ENCODE measurements around the gene LDAH. TPM values are rescaled to one million over a fixed set of nuclear protein-coding genes. Genes with fewer than 3 reads are reported as not detected.

Gene LDAH
- total RNA-seq, 2 experiments from 2014 or later, result 27.0 to 32.8 TPM

DNA sequence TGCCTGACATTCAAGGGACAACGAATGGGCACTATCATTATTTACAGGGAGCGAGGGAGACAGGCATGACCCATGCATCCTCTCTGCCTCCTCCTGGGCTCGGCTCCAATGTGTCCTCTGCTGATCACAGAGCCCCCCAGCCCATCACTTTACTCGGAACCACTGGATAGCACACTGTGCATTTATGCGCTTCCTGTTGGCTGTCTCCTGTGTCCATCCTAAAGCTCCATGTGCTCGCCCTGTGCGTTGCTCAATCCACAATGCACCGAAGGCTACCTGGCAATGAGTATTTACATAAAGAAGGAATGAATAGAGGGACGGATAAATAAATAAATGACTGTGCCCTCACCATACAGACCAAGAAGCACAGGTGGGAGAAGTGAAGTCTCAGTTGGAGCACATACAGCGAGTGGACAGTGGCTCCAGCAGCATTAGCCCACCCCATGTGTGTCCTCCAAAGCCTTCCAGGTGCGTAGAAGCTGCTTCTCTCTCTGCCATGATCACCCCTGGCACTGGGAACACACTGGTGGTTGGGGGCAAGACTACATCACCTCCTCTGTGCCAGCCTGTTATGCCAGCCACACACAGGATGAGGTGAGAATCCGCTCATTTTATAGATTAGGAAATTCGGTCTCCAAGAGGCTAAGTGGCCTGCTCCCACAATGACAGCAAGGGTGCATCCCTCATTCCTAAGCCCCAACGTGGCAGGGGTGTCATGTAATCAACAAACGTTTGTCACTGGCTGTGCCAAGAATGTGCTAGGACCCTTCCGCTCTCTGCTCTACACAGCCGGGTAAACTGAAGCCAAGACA is 158.3 kb downstream of the LDAH start:
- Mint-ChIP-seq H3K27ac (no peak overlapping the region), H3K4me3 (no peak overlapping the region), H3K27me3 (peaks cover 56% of the 10 kb centered on the region), H3K36me3 (ENCODE audit: low read depth) (no peaks in the 10 kb centered on the region), H3K9me3 (ENCODE audit: low read depth) (no peaks in the 10 kb centered on the region), H3K4me1 (peaks cover 3% of the 10 kb centered on the region)
- intact Hi-C loops (cut with DNase I, micrococcal nuclease), result loop anchor here (5.0 to 10.0 kb wide), 7 partner anchors 118 to 1312 kb away; partner anchors contain the start of gene LDAH (in 2 of the 2)
- DNase-seq (no peak), ATAC-seq (no peak)
- POLR2A ChIA-PET, result interaction anchor here (0.7 kb wide), 1 partner anchor 223 kb away, joined by 6 read pairs; no protein-coding TSS in a partner anchor
- CTCF ChIA-PET, result interaction anchor here (5.6 kb wide), 1 partner anchor 298 kb away, joined by 100 read pairs; no protein-coding TSS in a partner anchor

DNA sequence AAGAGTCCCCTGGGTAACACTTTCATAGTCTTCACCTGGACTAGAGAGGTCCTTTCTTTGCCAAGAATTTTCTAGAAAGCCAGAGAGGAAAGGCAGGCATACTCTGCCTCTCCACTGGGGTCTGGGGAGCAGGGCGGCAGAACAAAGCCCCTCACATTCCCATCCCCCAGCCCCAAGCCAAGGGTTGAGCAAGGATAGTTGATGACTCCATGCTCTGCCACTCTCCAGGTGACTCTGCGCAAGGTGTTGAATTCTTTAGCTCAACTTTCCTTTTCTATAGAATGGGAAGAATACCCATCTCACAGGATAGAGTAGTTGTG is 158.9 kb downstream of the LDAH start:
- ChIA-PET POLR2A (no interaction called here), CTCF (interaction anchor here (1.5 to 5.6 kb wide), 3 partner anchors 12 to 299 kb away, joined by 3 to 100 read pairs (median 7); no protein-coding TSS in a partner anchor)
- peaks cover 3% of the 10 kb centered on the region for H3K4me1 Mint-ChIP-seq
- H3K4me3 Mint-ChIP-seq, result no peak overlapping the region
- no peak for ATAC-seq
- no peak overlapping the region for H3K27ac Mint-ChIP-seq
- H3K27me3 Mint-ChIP-seq, result peaks cover 54% of the 10 kb centered on the region
- DNase-seq, result no peak
- intact Hi-C loops (cut with DNase I, micrococcal nuclease), result loop anchor here (5.0 to 10.0 kb wide), 5 partner anchors 118 to 653 kb away; partner anchors contain the start of gene LDAH (in 1 of the 2)
- H3K9me3 Mint-ChIP-seq (ENCODE audit: low read depth), result no peaks in the 10 kb centered on the region
- H3K36me3 Mint-ChIP-seq (ENCODE audit: low read depth), result no peaks in the 10 kb centered on the region

DNA sequence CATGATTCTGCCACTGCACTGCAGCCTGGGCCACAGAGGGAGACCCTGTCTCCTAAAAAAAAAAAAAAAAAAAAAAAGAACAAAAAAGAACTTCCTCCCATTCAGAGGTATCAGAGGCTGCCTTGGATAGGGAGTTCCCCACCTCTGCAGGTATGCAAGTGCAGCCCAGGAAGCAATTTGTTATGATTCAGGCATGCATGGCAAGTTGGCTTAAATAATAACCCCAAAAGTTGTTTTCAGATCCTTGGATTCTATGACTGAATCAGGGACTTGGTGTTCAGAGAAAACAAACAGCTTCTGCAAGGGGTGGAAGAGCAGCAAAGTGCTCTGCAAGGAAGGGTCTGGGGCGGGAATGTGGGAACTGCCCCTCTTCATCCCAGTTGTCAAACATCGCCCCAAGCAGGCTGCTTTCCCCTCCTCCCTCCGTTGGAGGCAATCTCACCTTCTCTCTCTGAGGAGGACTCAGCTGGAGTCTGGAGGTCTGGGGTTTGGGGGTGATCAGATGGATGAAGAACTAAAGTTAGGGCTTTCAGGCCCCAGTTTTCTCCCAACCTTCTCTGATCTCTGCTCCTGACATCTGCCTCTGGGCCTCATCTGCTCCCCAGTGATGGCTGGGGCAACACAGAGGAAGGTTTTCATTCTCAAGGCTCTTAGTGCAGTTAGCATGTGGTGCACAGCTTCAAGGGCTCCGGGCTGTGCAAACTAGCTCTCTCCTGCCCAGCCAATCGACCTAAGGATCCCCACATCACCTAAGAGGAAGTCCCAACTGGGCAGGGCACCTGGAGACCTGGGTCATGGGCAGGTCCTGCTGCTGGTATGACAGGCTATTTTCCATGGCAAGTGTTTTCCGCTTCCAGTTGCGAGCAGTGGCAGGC is 159.5 kb downstream of the LDAH start:
- H3K4me1 Mint-ChIP-seq, result peaks cover 3% of the 10 kb centered on the region
- no peak for ATAC-seq
- H3K4me3 Mint-ChIP-seq, result no peak overlapping the region
- ChIA-PET CTCF (interaction anchor here (1.2 to 5.6 kb wide), 5 partner anchors 12 to 299 kb away, joined by 3 to 100 read pairs (median 4); no protein-coding TSS in a partner anchor), POLR2A (no interaction called here)
- no peak for DNase-seq
- H3K27ac Mint-ChIP-seq, result no peak overlapping the region
- no peaks in the 10 kb centered on the region for H3K36me3 Mint-ChIP-seq (ENCODE audit: low read depth)
- peaks cover 49% of the 10 kb centered on the region for H3K27me3 Mint-ChIP-seq
- intact Hi-C loops (cut with DNase I, micrococcal nuclease), result loop anchor here (5.0 to 10.0 kb wide), 5 partner anchors 119 to 654 kb away; partner anchors contain the start of gene LDAH (in 1 of the 2)
- H3K9me3 Mint-ChIP-seq (ENCODE audit: low read depth), result no peaks in the 10 kb centered on the region

GRCh38 chr2:20662308-20662937 is 160.5 kb downstream of the LDAH start:
- DNase-seq, result no peak
- intact Hi-C loops (cut with DNase I, micrococcal nuclease), result loop anchor here (5.0 to 10.0 kb wide), 5 partner anchors 120 to 655 kb away; partner anchors contain the start of gene LDAH (in 1 of the 2)
- no peak for ATAC-seq
- POLR2A ChIA-PET, result no interaction called here
- H3K9me3 Mint-ChIP-seq (ENCODE audit: low read depth), result no peaks in the 10 kb centered on the region
- no peaks in the 10 kb centered on the region for H3K36me3 Mint-ChIP-seq (ENCODE audit: low read depth)
- no peak overlapping the region for H3K4me3 Mint-ChIP-seq
- H3K4me1 Mint-ChIP-seq, result peaks cover 7% of the 10 kb centered on the region
- H3K27me3 Mint-ChIP-seq, result peaks cover 45% of the 10 kb centered on the region
- no peak overlapping the region for H3K27ac Mint-ChIP-seq
- CTCF ChIA-PET, result interaction anchor here (0.5 to 5.6 kb wide), 17 partner anchors 10 to 657 kb away, joined by 3 to 100 read pairs (median 3); partner anchors contain the start of gene HS1BP3

- peaks cover 44% of the 10 kb centered on the region for H3K27me3 Mint-ChIP-seq
- ChIA-PET CTCF (interaction anchor here (0.5 to 5.6 kb wide), 31 partner anchors 9 to 656 kb away, joined by 3 to 100 read pairs (median 3); partner anchors contain the start of gene HS1BP3), POLR2A (interaction anchor here (0.9 kb wide), 1 partner anchor 302 kb away, joined by 9 read pairs; no protein-coding TSS in a partner anchor)
- DNase-seq (peak; percentile 77), ATAC-seq (peak; percentile 79)
- intact Hi-C loops (cut with DNase I, micrococcal nuclease), result loop anchor here (1.0 to 10.0 kb wide), 7 partner anchors 121 to 656 kb away; partner anchors contain the start of gene LDAH (in 1 of the 2)
- no peak overlapping the region for H3K27ac Mint-ChIP-seq
- peaks cover 7% of the 10 kb centered on the region for H3K4me1 Mint-ChIP-seq
- no peak overlapping the region for H3K4me3 Mint-ChIP-seq
- H3K9me3 Mint-ChIP-seq (ENCODE audit: low read depth), result no peaks in the 10 kb centered on the region
- H3K36me3 Mint-ChIP-seq (ENCODE audit: low read depth), result no peaks in the 10 kb centered on the region
Measured at GRCh38 chr2:20661421-20662307, 161.2 kb downstream of the LDAH start.

DNA sequence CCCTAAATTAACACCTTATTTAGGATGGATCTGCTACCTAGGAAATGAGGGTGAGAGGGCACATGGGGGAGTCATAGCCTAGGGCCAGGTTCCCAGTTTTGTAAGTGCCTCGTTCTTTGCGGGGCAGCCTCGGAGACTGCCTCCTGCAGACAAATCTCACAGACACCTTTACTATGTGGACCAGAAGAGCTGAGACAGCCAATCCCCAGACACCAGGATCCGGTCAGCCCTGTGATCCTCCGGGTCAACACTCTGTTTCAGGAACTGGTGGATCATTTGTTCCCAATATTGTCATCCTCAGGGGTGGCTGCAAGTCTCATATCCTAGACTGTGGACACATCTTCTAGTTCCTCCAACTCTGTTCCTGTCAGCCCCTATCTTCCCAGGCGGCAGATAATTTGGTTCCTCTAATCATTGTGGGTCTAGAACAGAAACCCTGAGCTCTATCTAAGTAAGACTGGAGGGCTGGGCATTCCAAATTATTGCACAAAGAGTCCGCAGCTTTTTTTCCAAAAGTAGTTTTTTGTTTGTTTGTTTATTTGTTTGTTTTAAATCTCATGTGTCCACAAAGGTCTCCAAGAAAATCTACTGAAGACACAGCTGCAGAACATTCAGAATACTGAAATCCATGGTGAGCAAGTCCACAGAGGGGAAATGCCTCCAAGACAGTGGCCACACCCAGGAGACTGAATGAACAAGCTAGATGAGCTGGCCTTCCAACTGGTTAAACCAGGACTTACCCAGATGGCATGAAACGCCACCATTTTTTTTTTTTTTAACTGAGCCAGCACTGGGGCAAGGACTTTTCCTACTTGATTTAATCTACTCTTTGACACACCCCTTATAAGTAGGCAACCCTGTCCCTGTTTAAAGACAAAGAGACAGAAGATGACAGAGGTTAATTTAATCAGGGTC is 162.1 kb downstream of the LDAH start:
- H3K9me3 Mint-ChIP-seq (ENCODE audit: low read depth), result no peaks in the 10 kb centered on the region
- H3K4me1 Mint-ChIP-seq, result peaks cover 4% of the 10 kb centered on the region
- no peaks in the 10 kb centered on the region for H3K36me3 Mint-ChIP-seq (ENCODE audit: low read depth)
- ChIA-PET CTCF (interaction anchor here (0.5 to 5.6 kb wide), 29 partner anchors 10 to 656 kb away, joined by 3 to 100 read pairs (median 4); partner anchors contain the start of genes HS1BP3 and RHOB), POLR2A (interaction anchor here (0.9 kb wide), 1 partner anchor 303 kb away, joined by 9 read pairs; no protein-coding TSS in a partner anchor)
- H3K27me3 Mint-ChIP-seq, result peaks cover 40% of the 10 kb centered on the region
- no peak overlapping the region for H3K4me3 Mint-ChIP-seq
- ATAC-seq, result no peak
- H3K27ac Mint-ChIP-seq, result no peak overlapping the region
- DNase-seq, result no peak
- intact Hi-C loops (cut with DNase I, micrococcal nuclease), result loop anchor here (1.0 to 10.0 kb wide), 7 partner anchors 122 to 657 kb away; partner anchors contain the start of gene LDAH (in 1 of the 2)

- no peaks in the 10 kb centered on the region for H3K36me3 Mint-ChIP-seq (ENCODE audit: low read depth)
- H3K27me3 Mint-ChIP-seq, result peaks cover 18% of the 10 kb centered on the region
- H3K4me3 Mint-ChIP-seq, result no peak overlapping the region
- ChIA-PET CTCF (interaction anchor here (0.6 to 0.7 kb wide), 2 partner anchors 266 to 306 kb away, joined by 3 to 4 read pairs; no protein-coding TSS in a partner anchor), POLR2A (no interaction called here)
- H3K27ac Mint-ChIP-seq, result no peak overlapping the region
- H3K4me1 Mint-ChIP-seq, result peaks cover 4% of the 10 kb centered on the region
- DNase-seq (no peak), ATAC-seq (peak; percentile 50)
- intact Hi-C loops (cut with DNase I, micrococcal nuclease), result no loop called here
- no peaks in the 10 kb centered on the region for H3K9me3 Mint-ChIP-seq (ENCODE audit: low read depth)
Measured at GRCh38 chr2:20657522-20658235, 165.2 kb downstream of the LDAH start.

DNA sequence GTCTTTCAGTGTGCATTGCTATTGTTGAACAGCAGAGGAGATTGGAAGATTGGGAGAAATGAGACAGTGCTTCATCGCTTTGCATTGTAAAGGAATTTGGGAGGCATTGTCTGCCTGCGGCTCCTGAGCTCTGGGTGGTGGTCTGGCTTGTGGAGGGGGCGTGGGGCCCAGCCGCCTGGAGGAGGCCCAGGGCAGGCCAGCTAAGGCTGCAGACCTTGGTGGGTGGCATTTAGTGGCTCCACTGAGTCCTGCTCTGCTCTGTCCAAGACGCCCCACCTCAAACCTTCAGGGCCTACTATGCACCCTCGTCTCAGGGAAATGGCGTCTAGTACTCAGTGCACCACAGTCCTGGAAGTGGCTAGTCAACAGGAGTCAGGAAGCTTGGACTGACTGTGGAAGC is 166.3 kb downstream of the LDAH start:
- DNase-seq, result no peak
- no peaks in the 10 kb centered on the region for H3K36me3 Mint-ChIP-seq (ENCODE audit: low read depth)
- no peak overlapping the region for H3K27ac Mint-ChIP-seq
- peaks cover 7% of the 10 kb centered on the region for H3K4me1 Mint-ChIP-seq
- intact Hi-C loops (cut with DNase I, micrococcal nuclease), result no loop called here
- peaks cover 16% of the 10 kb centered on the region for H3K27me3 Mint-ChIP-seq
- ChIA-PET CTCF (interaction anchor here (2.2 kb wide), 1 partner anchor 9 kb away, joined by 11 read pairs; no protein-coding TSS in a partner anchor), POLR2A (no interaction called here)
- no peak overlapping the region for H3K4me3 Mint-ChIP-seq
- ATAC-seq, result no peak
- H3K9me3 Mint-ChIP-seq (ENCODE audit: low read depth), result no peaks in the 10 kb centered on the region

GRCh38 chr2:20654535-20654813 is 168.4 kb downstream of the LDAH start:
- POLR2A ChIA-PET, result no interaction called here
- DNase-seq (no peak), ATAC-seq (no peak)
- Mint-ChIP-seq H3K9me3 (ENCODE audit: low read depth) (no peaks in the 10 kb centered on the region), H3K36me3 (ENCODE audit: low read depth) (no peaks in the 10 kb centered on the region), H3K4me3 (no peak overlapping the region), H3K27ac (no peak overlapping the region), H3K4me1 (peaks cover 21% of the 10 kb centered on the region), H3K27me3 (peaks cover 6% of the 10 kb centered on the region)
- CTCF ChIA-PET, result interaction anchor here (1.2 kb wide), 1 partner anchor 208 kb away, joined by 3 read pairs; the partner anchor contains the start of gene RHOB
- intact Hi-C loops (cut with DNase I, micrococcal nuclease), result loop anchor here in 1 of 2 experiments (5.0 kb wide), 2 partner anchors 662 to 1307 kb away; partner anchors contain the start of gene WDR35

Data from activated CD4-positive, alpha-beta T cell treated with anti-CD3 and anti-CD28 coated beads for 36 hours (primary cell).